Fibroblast of peridontal ligament (primary cell): ENCODE measurements around the gene EXOSC7.
A peak's percentile ranks its signal among the peaks of the same experiment; 100 is the strongest.

Experiments
- DNase-seq: peaks from one replicate; pipeline ENCODE4 v3.0.0-alpha.2; 2010; ENCODE audit errors: extremely low read depth

The EXOSC7 gene

DNA sequence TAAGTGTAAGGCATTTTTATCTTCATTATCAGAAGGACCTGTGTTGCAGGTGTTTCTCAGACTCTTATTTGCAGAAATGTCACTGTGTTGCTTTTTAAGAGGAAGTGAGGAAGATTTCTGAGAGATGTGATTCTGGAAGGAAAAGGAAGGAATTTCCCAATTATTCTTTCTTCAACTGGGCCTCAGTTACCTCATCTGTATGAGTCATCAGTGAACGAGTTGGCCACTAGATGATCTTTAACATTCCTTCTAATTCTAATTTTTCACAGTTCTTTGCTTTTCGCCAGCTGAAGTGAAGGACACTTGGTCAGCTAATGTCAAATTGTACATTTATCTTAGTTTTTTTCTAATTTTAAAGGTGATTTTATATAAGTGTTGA is 79.0 kb downstream of the EXOSC7 start:
- DNase-seq, result peak; percentile 90

DNA sequence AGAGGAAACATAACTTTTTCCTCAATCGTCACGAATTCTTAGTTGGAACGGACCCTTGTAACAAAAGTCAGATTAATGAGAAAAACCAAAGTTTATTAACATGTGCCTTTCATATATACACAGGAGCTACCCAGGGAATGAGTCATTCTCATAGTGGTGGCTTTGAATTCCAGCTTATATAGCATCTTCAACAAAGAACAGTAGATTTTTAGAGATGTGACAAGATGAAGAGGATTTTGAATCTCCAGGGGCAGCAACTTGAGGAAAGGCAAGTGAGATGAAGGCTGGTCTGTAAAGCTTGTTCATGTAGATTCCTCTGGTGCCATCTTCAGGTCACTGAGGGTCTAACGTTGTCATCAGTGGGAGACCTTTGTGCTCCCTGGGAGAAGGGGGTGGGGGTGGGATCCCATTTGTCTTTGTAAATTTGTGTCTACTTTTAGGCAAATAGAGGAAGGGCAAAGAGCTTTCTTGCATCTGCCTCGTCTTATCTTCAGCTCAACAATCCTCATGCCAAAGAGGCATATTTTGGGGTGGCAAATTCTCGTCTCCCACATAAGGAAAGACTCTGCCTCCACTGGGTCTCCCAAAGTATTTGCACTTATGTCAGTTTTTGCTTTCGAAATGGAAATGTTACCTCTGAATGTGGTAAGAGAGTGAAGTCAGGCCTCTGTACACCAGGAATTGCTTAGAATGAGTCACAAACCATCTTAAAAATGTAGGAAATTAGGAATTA is 79.5 kb downstream of the EXOSC7 start:
- peak; percentile 84 for DNase-seq

DNA sequence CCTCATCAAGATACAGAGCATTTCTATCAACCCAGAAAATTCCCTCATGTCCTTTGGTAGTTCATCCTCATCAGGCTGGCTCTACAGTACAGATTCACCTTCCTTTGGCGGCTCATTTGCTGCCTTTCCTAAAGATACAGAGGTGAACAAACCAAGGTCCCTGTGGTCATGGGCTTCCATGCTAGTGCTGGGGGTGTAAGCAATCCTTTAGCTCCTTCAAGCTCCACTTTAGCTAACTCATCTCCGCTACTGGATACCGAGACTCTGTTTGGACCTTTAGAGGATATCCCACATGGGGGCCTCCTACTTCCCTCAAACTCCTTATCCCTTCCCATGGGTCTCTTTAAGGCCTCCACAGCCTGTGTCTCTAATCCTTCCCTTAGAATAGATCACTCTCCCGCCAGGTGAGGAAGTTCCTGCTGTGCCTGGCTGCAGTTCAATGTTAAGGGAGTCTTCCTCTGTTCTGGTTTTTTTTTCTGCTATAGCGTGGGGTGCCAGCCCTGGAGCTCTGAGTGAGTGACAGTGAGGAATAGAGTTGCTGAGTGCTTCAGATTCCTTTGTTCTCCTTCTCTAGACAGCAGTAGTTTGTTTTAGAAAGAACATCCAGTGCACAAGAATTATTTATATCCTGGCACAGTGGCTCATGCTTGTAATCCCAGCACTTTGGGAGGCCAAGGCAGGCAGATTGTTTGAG is 80.7 kb downstream of the EXOSC7 start:
- peak; percentile 38 for DNase-seq

DNA sequence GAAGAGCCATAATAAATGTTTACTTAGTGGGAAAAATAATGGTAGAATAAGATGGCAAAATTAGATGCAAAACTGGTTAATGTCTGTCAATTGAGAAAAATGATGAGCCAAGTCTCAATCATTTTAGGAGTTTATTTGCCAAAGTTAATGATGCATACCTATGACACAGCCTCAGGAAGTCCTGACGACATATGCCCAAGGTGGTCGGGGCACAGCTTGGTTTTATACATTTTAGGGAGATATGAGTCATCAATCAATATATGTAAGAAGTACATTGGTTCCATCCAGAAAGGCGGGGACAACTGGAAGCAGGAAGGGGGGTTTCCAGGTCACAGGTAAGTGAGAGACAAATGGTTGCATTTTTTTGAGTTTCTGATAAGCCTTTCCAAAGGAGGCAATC is 81.5 kb downstream of the EXOSC7 start:
- no peak for DNase-seq

DNA sequence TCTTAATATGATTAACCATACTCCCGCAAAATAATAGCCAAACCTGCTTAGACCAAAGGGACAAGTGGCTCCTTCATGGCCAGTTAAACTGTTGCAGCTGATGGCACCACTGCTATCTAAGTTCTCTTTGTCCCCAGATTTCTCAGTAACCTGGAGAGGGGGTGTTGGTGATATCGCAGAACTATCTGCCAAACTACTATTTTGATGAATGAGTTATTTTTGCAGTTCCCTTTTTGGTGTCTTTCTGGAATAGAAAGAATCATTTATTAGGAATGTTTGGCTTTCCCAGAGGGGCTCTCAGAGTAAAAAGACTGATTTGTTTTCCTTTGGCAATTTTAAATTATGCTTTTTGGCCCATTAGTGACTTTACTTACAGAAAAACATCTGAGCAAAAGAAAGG is 83.1 kb downstream of the EXOSC7 start:
- DNase-seq, result no peak

DNA sequence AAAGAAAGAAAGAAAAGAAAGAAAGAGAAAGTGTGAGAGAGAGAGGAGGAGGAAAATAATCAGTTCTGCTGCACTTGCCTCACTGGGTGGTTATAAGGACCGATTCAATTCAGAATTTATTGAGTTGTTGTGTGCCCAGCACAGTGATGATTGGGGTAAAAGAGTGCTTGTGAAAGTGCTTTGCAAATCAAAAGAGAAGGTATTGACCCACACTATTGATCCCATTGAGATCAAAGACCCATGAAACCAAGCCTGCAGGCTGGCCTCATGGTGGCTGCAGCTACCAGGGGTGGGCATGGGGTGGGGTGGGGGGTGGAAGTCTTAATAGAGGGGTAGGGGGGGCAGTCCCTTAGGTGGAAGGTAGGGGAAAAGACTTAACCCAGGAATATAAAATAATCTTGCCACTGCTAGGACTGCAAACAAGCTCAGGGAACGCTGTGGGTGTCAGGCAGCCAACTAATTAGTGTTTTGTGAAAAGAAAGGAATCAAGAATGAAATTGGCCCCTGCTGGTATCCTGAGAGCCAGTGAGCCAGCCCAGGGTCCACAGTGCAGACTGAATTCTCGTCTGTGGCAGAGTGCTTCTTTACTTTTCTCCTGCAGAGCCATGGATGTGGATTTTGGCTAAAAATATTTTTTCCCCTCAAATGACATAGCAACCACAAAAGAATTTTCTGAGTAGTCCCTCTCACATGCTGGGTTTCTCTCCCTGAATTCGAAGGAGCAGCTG is 84.3 kb downstream of the EXOSC7 start:
- peak; percentile 48 for DNase-seq
